Subcutaneous adipose tissue (tissue), 4 donors: ENCODE data around the gene SCNN1B. TPM values are rescaled to one million over a fixed set of nuclear protein-coding genes. Genes with fewer than 3 reads are reported as not detected.

ENCODE experiments used
- CTCF ChIP-seq: fragments of 450-650 bp; IDR thresholded peaks from one replicate; pipeline ENCODE4 v1.5.1; 2016; ENCODE audit warnings: low read depth, mild to moderate bottlenecking, control low read depth, antibody characterized with exemption, moderate library complexity
- total RNA-seq, 4 donors: library from RNA; depleted of rRNA; stranded (reverse); fragments of >200 nt; gene quantifications; one replicate each; pipeline ENCODE4 v1.1.0, GENCODE V29; 2016

Gene SCNN1B
- total RNA-seq, 4 donors from 2014 or later: 1.9 to 30.3 (median 5.6) TPM

- TF ChIP-seq CTCF: no peak
Observed at GRCh38 chr16:23334457-23334853, 32.4 kb downstream of the SCNN1B start.

- TF ChIP-seq CTCF: no peak
Observed at GRCh38 chr16:23334950-23335349, 32.8 kb downstream of the SCNN1B start.

DNA sequence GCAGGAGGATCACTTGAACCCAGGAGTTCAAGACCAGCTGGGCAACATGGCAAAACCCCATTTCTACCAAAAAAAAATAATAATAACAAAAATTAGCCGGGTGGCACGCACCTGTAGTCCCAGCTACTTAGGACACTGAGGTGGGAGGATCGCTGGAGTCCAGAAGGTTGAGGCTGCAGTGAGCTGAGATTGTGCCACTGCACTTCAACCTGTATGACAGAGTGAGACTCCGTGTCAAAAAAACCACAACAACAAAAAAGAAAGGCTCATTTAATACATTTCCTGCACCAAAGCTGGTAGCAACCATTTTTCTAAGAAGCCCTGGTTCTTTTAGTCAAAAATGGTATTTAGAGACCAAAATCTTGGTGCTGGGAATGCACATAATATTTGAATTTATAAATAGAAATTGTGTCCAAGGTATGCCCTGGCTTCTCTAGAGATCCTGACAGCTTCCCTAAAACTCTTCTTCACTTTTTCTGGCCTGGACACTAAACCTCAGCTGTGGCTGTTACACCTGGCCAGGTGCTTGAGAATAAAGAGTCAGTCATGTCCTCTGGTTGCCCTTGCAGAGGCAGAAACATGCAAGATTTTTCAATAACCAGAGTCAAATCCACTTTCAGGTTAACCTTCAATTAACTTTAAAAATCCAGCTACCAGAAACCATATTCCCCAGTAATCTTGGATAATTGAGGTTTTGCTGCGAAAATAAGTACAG is 35.9 kb downstream of the SCNN1B start:
- TF ChIP-seq CTCF: no peak

DNA sequence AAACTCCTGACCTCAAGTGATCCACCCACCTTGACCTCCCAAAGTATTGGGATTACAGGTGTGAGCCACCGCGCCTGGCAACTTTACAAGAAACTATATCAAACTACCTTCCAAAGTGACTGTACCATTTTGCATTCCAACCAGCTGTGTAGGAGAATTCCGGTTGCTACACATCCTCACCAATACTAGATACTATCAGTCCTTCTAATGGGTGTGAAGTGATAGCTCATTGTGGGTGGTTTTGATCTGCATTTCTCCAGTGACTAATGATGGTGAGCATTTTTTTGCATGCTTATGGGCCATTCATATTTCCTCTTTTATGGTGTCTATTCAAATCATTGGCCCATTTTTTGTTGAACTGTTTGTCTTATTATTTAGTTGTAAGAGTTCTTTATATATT is 37.7 kb downstream of the SCNN1B start:
- TF ChIP-seq CTCF: no peak

DNA sequence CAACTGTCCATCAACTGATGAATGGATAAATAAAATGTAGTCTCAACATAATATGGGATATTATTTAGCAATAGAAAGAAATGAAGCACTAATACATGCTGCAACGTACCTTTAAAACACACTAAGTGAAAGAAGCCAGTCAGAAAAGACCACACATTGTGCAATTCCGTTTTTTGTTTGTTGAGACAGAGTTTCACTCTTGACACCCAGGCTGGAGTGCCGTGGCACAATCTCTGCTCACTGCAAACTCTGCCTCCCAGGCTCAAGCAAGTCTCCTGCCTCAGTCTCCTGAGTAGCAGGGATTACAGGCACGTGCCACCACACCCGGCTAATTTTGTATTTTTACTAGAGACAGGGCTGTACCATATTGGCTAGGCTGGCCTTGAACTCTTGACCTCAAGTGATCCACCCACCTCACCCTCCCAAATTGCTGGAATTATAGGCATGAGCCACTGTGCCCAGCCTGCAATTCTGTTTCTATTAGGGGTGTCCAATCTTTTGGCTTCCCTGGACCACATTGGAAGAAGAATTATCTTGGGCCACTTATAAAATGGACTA is 40.1 kb downstream of the SCNN1B start:
- no peak for TF ChIP-seq CTCF

- TF ChIP-seq CTCF: no peak
Observed at GRCh38 chr16:23343643-23344612, 41.8 kb downstream of the SCNN1B start.

DNA sequence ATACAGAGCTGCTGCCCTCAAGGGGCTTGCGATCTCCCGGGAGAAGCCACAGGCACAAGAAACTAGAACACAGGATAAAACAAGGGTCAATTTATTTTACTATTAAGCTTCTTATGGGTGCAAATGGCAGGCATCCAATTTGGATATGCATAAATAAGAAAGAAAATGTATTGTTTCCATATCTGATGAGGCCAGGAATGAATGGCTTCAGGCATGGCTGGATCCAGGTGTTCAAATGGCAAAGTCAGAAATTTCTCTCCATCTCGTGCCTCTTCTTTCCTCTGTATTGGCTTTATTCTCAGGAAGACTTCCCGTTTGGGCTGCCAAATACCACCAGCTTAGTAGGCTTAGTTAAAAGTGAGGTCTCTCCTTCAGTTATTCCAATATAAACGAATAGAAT is 43.1 kb downstream of the SCNN1B start:
- TF ChIP-seq CTCF: no peak
